Stimulated activated CD4-positive, alpha-beta T cell treated with anti-CD3 and anti-CD28 coated beads, Interleukin-1b, Interleukin-23, amount 100 ng/mL, for 1 hour (primary cell): Measurements from ENCODE around the gene EMILIN2.
"Not testable (repeated sequence)": the region's sequence is repeated elsewhere in the genome, so short reads cannot be mapped to it uniquely, and the experiment has no call there.

Experiments
- DNase-seq, 2 donors: peaks; one replicate each; pipeline ENCODE4 v3.0.0-alpha.2; 2020; ENCODE audit warnings: low read depth in 2 of 2

Gene EMILIN2

GRCh38 chr18:2845172-2845571 is 1.6 kb upstream of the EMILIN2 start:
- no peak for DNase-seq

- no peak for DNase-seq
Observed at GRCh38 chr18:2847317-2848246, 776 bp downstream of the EMILIN2 start.

- DNase-seq: no peak
Observed at GRCh38 chr18:2848247-2849246, 1.7 kb downstream of the EMILIN2 start.

GRCh38 chr18:2850816-2851215 is 4.0 kb downstream of the EMILIN2 start:
- DNase-seq: no peak

GRCh38 chr18:2851771-2852170 is 5.0 kb downstream of the EMILIN2 start:
- DNase-seq: no peak

GRCh38 chr18:2852460-2852859 is 5.7 kb downstream of the EMILIN2 start:
- not testable (repeated sequence) for DNase-seq

- DNase-seq: no peak
Observed at GRCh38 chr18:2853173-2853925, 6.5 kb downstream of the EMILIN2 start.

- DNase-seq: no peak
Observed at GRCh38 chr18:2853926-2854664, 7.3 kb downstream of the EMILIN2 start.

- no peak for DNase-seq
Observed at GRCh38 chr18:2854875-2855274, 8.1 kb downstream of the EMILIN2 start.

GRCh38 chr18:2855560-2856350 is 8.9 kb downstream of the EMILIN2 start:
- DNase-seq: no peak

GRCh38 chr18:2856547-2857170 is 9.9 kb downstream of the EMILIN2 start:
- no peak for DNase-seq

- no peak for DNase-seq
Observed at GRCh38 chr18:2857491-2858131, 10.8 kb downstream of the EMILIN2 start.

GRCh38 chr18:2860397-2860796 is 13.6 kb downstream of the EMILIN2 start:
- DNase-seq: not testable (repeated sequence)

- DNase-seq: not testable (repeated sequence)
Observed at GRCh38 chr18:2863997-2864396, 17.2 kb downstream of the EMILIN2 start.

GRCh38 chr18:2866465-2866864 is 19.7 kb downstream of the EMILIN2 start:
- not testable (repeated sequence) for DNase-seq

GRCh38 chr18:2869207-2869606 is 22.4 kb downstream of the EMILIN2 start:
- no peak for DNase-seq

GRCh38 chr18:2871111-2871720 is 24.4 kb downstream of the EMILIN2 start:
- DNase-seq: no peak

- no peak for DNase-seq
Observed at GRCh38 chr18:2872095-2872494, 25.3 kb downstream of the EMILIN2 start.

GRCh38 chr18:2874765-2875164 is 28.0 kb downstream of the EMILIN2 start:
- no peak for DNase-seq
